ENCODE results near the gene CMAS.
A peak's percentile ranks its signal among the peaks of the same experiment; 100 is the strongest.
"Not testable (repeated sequence)": the region's sequence is repeated elsewhere in the genome, so short reads cannot be mapped to it uniquely, and the experiment has no call there.

CMAS gene

DNA sequence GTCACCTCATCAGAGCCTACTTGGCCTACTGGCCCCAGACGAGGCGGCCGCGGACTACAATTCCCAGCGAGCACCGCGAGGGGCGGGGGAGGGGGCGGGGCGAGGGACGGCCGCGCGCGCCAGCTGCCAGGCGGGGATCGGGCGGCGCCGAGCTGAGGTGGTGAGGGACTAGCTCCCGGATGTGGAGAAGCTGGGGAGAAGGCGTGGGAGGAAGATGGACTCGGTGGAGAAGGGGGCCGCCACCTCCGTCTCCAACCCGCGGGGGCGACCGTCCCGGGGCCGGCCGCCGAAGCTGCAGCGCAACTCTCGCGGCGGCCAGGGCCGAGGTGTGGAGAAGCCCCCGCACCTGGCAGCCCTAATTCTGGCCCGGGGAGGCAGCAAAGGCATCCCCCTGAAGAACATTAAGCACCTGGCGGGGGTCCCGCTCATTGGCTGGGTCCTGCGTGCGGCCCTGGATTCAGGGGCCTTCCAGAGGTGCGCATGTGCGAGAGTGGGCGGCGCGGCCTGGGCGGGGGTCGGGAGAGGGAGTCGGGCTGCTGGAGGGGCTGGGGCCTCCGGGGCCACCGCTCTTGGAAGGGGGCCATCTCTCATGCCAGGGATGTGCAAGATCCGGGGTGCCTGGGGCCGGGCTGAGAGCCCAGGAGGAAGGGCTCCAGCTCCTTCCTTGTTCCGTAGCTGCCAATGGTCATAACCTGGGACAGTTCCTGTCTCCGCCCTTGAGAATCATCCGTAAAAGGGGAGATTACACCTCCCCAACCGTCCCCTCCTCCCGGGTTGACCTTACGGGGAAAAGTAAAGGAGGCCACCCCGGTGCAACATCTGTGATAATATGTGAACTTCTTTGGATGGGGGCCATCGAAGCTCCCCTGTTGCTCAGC lies at the start of gene CMAS:
CMAS (plus strand) TSS at position 129 of the 878 bp plus-strand sequence; CDS start at position 215, 86 bp downstream.
- DNase-seq: peak; percentile 88

DNA sequence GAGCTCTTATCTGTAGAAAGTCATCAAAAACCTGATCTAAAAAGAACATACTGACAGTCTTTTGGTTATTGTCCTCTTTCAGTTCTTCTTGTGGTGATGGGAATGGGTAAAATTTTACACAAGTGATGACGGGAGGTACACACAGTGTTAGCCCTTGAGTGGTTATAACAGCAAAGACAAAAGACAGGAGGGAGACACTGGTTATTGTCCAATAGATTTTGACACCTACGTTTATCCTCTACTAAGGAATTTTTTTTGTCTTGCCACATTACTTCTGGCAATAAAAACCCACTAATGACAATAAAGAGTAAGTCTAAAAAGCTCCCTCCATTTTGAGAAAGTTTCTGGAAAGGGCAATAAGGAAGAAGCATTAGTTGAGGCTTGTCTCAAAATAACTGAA lies 47.7 kb upstream of the CMAS start:
- DNase-seq: no peak

- DNase-seq: no peak
These were observed 47.2 kb upstream of the CMAS start for GRCh38 chr12:21998782-21999181.

GRCh38 chr12:22002430-22002829 lies 43.6 kb upstream of the CMAS start:
- DNase-seq: no peak

DNA sequence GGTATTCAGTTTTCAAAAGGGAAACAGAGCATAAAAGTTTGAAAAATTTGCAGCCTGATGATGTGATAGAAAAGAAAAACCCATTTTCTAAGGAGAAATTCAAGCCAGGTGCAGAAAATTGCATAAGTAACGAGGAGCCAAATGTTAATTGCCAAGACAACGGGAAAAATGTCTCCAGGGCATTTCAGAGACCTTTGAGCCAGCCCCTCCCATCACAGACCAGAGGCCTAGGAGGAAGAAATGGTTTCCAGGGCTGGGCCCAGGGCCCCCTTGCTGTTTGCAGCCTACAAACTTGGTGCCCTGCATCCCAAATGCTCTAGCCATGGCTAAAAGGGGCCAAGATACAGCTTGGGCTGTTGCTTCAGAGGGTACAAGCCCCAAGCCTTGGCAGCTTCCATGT lies 38.2 kb upstream of the CMAS start:
- DNase-seq: not testable (repeated sequence)

GRCh38 chr12:22008196-22008595 lies 37.8 kb upstream of the CMAS start:
- DNase-seq: no peak

DNA sequence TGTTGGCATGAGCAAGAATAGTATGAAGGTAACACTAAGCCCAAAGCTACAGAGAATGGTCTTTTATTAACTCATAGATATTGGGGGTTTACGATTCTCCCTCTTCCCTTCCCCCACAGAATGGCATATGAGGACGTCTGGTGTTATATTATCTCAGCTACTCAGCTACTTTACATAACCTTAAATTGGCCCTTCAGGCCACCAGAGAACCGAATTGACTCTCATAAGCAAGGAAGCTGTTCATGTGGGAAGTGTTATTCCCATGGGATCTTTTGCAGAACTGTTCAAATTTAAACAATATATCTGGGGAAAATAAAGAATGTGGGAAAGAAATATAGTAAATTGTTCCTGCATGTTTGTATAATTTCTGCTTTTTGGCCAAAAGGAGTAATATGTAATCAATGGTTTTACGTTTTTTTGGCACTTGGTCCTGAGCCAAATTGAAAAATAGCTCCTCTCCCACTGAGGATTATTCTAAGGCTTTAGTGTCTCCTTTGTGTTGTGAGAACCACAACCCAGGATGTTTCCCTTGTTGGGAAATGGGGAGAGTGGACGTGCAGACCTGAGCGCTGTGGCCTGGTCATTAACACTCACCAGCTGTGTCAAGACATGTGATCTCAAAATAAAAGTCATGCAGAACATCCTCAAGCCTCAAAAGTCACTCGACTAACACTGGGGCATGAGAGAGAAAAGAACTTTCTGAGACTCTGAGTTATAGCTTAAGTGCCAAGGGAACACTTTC lies 31.8 kb upstream of the CMAS start:
- no peak for DNase-seq

DNA sequence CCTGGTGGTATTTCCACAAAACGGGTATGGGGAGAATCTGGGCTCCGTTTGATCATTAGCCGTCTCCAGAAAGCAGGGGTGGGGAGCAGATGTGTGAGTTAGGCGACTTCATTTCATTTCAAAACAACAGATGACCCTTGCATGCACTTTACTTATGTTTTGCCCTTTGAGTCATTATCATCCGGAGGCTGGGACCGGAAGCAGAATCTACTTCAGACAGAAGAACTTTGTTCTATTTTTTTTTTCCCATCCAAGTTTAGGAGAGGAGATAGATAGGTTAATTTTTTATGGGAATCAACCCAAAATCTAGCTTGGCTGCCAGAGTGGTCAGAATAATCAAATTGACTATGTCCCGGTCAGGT lies 31.3 kb upstream of the CMAS start:
- no peak for DNase-seq

DNA sequence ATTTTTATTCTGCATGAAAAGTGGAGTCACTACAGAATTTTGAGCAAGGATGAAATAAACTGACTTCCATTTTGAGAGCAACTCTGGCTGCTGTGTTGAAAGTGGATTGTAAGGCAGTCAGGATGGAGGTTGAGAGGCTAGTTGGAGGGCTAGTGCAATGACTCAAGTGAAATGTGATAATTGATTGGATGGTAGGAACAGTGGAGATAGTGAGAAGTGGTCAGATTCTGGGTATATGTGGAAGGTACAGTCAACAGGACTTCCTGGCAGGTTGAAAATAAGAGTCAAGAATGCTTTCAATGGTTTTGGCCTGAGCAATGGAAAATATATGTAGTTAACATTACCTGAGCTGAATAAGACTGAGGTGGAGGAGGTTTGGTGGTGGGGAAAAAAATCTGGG lies 29.0 kb upstream of the CMAS start:
- no peak for DNase-seq

DNA sequence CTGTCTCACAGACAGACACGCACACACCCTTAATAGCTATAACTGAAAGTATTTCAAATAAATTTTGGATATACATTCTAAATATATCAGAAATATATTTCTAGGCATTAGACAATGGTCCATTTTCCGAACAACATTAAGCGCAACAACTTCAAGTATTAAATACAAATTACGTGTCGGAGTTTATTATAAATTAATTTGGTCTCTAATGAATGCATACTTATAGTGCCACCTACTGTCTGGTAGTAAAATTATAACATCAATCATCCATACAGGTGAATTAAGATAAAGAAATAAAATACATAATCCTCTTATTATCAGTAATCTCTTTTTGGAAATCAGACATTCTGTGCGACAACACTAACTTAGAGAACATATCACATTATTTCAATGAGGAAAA lies 27.2 kb upstream of the CMAS start:
- no peak for DNase-seq

DNA sequence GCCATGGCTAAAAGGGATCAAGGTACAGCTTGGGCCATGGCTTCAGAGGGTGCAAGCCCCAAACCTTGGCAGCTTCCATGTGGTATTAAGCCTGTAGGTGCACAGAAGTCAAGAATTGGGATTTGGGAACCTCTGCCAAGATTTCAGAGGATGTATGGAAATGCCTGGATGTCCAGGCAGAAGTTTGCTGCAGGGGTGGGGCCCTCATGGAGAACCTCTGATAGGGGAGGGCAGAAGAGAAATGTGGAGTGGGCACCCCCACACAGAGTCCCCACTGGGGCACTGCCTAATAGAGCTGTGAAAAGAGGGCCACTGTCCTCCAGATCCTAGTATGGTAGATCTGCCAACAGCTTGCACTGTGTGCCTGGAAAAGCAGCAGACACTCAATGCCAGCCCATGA lies 22.5 kb upstream of the CMAS start:
- DNase-seq: not testable (repeated sequence)

- no peak for DNase-seq
These were observed 16.5 kb upstream of the CMAS start for GRCh38 chr12:22029491-22029890.

GRCh38 chr12:22029991-22030390 lies 16.0 kb upstream of the CMAS start:
- no peak for DNase-seq

- no peak for DNase-seq
These were observed 13.3 kb upstream of the CMAS start for GRCh38 chr12:22032732-22033131.

DNA sequence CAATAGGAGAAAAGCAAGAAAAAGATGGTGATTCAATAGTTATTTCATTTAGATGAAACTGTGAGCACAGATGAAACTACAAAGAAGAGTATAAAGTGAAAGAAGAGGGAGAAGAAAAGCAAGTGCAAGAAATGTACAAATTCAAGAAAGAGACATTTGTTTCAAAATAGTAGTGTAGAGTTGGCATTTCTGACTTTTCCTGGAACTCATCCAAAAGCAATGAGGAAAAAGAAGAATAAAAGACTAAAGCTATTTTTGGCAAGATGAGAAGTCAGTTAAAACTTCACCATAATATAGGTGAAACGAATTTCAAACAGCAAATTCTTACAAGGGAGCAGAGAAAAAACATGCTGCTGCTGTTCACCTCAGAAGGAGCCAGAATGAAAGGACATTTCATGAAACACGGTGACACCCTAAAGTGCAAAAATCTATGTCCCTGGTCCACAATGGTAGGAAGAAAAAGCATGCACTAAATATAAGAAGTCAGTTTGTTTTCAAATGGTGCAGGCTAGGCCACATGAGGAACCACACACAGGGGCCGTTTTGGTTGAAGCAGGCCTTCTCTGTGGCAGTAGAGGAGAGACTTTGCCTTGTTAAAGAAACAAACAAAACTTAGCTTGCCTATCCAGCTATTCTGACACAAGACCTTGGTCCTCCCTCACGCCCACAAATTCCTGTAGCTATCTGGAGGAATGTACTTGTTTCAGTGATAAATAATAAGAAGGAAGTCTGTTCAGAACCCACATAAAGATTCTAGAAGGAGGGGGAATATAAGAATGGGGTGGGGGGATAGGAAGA lies 11.1 kb upstream of the CMAS start:
- DNase-seq: no peak

DNA sequence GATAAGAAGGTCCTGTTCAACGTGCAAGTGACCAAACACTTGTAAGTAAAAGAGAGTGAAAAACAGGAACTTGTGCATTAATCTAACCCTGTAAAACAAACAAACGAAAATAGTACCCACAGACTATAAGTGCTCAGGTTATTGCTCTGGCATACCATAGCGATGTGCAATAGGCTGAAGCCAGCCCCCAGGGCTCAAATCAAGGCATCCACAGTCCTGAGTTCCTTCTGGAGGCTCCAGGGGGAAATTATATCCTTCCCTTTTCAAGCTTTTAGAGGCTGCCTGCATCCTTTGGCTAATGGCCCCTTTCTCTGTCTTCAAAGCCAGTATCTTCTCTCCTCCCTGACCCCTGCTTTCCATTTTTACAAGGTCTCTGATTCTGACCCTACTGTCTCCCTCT lies 8.1 kb upstream of the CMAS start:
- DNase-seq: no peak

- no peak for DNase-seq
These were observed 7.3 kb upstream of the CMAS start for GRCh38 chr12:22038734-22039133.

DNA sequence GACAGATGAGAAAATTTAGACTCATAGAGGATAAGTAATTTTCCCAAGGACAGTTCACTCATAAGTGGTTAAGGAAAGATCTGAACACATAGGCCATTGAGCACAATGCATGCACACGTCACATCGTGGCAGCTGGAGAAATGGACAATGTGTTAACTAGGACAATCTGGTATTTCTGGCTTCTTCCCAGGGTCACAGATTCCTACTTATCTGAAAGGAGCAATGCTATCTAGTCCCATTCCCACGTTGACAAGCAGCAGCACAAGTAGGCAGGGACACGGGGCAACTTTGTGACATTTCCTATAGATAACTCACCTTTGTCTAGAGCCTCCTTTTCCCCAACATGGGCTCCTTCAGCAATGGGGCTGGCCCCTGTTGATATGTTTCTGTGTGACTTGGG lies 6.7 kb upstream of the CMAS start:
- no peak for DNase-seq

- DNase-seq: peak; percentile 2
These were observed 2.9 kb upstream of the CMAS start for GRCh38 chr12:22042976-22043669.

DNA sequence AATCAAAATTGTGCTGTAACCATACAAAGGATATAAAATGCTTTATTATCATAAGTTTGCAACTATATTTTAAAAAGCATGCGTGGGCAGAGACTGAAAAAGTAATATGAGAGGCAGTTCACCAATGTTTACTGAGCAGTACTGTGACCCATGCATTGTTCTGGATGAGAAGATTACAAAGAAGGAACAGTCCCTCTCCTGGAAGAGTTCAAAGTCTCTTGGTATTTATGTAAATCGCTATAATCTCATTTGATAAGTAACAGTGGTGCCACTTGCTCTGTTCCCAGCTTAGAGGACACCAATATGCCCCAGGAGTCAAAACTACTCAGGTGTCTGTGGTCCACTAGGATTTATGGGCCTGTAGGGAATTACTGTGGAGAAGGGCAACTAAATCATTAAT lies 2.1 kb upstream of the CMAS start:
- DNase-seq: no peak

- DNase-seq: no peak
These were observed 1.6 kb upstream of the CMAS start for GRCh38 chr12:22044391-22044790.

DNA sequence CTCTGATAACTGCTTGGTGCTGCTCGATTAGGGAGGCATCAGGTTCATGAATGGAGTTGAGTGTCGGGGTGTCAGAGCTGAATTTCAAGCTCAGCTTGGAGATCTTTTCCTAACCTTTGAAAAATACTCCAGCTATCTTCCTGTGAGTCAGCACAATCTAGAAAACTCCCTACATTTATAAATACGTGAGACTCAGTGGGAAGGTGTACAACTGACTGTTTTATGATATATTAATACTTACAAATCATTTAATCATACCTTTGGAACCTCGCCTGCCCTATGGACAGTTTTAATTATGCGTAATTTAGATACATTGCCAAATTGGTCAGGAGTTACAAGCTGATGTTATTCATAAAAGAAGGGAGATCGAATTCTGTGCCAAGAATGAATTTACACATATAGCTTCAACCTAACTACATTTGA lies 961 bp downstream of the CMAS start:
- no peak for DNase-seq

GRCh38 chr12:22047494-22047893 lies 1.5 kb downstream of the CMAS start:
- no peak for DNase-seq
